ENCODE data around the gene SELENOV.

DNA sequence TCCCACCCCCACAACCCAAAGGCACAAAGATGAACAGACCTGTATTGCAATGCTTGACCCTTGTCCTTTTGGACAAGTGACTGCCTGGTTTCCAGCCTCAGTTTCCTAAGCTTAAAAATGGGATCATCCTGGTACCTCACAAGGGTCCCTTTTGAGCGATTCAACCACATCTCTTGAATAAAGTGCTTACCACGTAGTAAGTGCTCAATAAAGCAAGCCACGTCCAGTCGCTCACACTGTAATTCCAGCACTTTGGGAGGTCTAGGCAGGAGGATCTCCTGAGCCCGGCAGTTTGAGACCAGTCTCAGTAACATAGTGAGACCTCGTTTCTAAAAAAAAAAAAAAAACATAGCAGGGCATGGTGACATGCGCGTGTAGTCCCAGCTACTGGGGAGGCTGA lies 15.0 kb upstream of the SELENOV start:
- TF ChIP-seq YY1 (IDR thresholded peaks at IDR 0.05; ENCODE audit: extremely low read depth, insufficient replicate concordance, low read depth, low read length) (no peak), EZH2phosphoT487 (IDR thresholded peaks at IDR 0.05; ENCODE audit: borderline replicate concordance) (no peak), EZH2 (IDR thresholded peaks at IDR 0.05) (no peak), REST (IDR thresholded peaks at IDR 0.05; ENCODE audit: low read depth) (no peak), POLR2A (IDR thresholded peaks at IDR 0.05; ENCODE audit: borderline replicate concordance, extremely low read depth, insufficient read depth, insufficient read length) (no peak), POLR2AphosphoS5 (IDR thresholded peaks at IDR 0.05; ENCODE audit: low read depth, low read length) (no peak)
- TF ChIP-seq, protein P1, sequence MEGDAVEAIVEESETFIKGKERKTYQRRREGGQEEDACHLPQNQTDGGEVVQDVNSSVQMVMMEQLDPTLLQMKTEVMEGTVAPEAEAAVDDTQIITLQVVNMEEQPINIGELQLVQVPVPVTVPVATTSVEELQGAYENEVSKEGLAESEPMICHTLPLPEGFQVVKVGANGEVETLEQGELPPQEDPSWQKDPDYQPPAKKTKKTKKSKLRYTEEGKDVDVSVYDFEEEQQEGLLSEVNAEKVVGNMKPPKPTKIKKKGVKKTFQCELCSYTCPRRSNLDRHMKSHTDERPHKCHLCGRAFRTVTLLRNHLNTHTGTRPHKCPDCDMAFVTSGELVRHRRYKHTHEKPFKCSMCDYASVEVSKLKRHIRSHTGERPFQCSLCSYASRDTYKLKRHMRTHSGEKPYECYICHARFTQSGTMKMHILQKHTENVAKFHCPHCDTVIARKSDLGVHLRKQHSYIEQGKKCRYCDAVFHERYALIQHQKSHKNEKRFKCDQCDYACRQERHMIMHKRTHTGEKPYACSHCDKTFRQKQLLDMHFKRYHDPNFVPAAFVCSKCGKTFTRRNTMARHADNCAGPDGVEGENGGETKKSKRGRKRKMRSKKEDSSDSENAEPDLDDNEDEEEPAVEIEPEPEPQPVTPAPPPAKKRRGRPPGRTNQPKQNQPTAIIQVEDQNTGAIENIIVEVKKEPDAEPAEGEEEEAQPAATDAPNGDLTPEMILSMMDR (IDR thresholded peaks at IDR 0.05 in 2 of 3, conservative IDR thresholded peaks at IDR 0.05 in 1 of 3; ENCODE audit: borderline replicate concordance in 1 of 3, insufficient read depth in 1 of 3, low read depth in 2 of 3, low read length in 2 of 3), result no peak

All from HCT116 (cell line).